Fibroblast of lung (primary cell): ENCODE results near the gene ANO3. TPM values are rescaled to one million over a fixed set of nuclear protein-coding genes. Genes with fewer than 3 reads are reported as not detected.
A peak's percentile ranks its signal among the peaks of the same experiment; 100 is the strongest.

ENCODE experiments used
- DNase-seq, 2 donors: peaks; one replicate each; pipeline versions ENCODE4 v3.0.0 to v3.0.0-alpha.2; 2010; ENCODE audit warnings: low read depth in 2 of 2
- H2AFZ ChIP-seq: 2 replicates; pipeline ENCODE4 v1.5.1; 2012; ENCODE audit warnings: low read length, control low read depth, inconsistent platforms
- H3K27ac ChIP-seq: 2 replicates; pipeline ENCODE4 v1.5.1; 2011; ENCODE audit warnings: low read length, control low read depth; ENCODE audit not compliant: insufficient read depth
- H3K27me3 ChIP-seq: 2 replicates; pipeline ENCODE4 v1.5.1; 2011; ENCODE audit warnings: mild to moderate bottlenecking, low read length; ENCODE audit not compliant: control insufficient read depth, insufficient read depth
- H3K36me3 ChIP-seq: 2 replicates; pipeline ENCODE4 v1.5.1; 2011; ENCODE audit warnings: low read length; ENCODE audit not compliant: control insufficient read depth, insufficient read depth
- H3K4me1 ChIP-seq: 2 replicates; pipeline ENCODE4 v1.5.1; 2011; ENCODE audit warnings: low read length; ENCODE audit not compliant: control insufficient read depth, insufficient read depth; ENCODE audit errors: extremely low read depth
- H3K4me2 ChIP-seq: 2 replicates; pipeline ENCODE4 v1.5.1; 2011; ENCODE audit warnings: low read length, control low read depth; ENCODE audit not compliant: insufficient read depth; ENCODE audit errors: extremely low read depth
- H3K4me3 ChIP-seq, 4 experiments: fragments of 200-600 bp in 1 of 4; sonication (generic) in 1 of 4; replicated peaks in 1 of 4; 2 replicates each; pipeline ENCODE4 v1.5.1; 2011 to 2016; ENCODE audit warnings: low read length in 4 of 4, low read depth in 3 of 4, mild to moderate bottlenecking in 3 of 4, control low read depth in 2 of 4, inconsistent platforms in 1 of 4, mixed read lengths in 1 of 4; ENCODE audit not compliant: insufficient read depth in 1 of 4; ENCODE audit errors: control extremely low read depth in 1 of 4
- H3K79me2 ChIP-seq: 2 replicates; pipeline ENCODE4 v1.5.1; 2012; ENCODE audit warnings: mild to moderate bottlenecking, low read length, inconsistent platforms; ENCODE audit not compliant: control insufficient read depth, insufficient read depth
- H3K9ac ChIP-seq: 2 replicates; pipeline ENCODE4 v1.5.1; 2011; ENCODE audit warnings: mild to moderate bottlenecking, low read length, control low read depth; ENCODE audit not compliant: insufficient read depth
- H3K9me3 ChIP-seq: 2 replicates; pipeline ENCODE4 v1.5.1; 2012; ENCODE audit warnings: low read depth, low read length; ENCODE audit not compliant: control insufficient read depth, insufficient read depth
- H4K20me1 ChIP-seq: 2 replicates; pipeline ENCODE4 v1.5.1; 2011; ENCODE audit warnings: low read length; ENCODE audit not compliant: control insufficient read depth, insufficient read depth; ENCODE audit errors: extremely low read depth
- CTCF ChIP-seq, 2 donors: IDR thresholded peaks in 1 of 2; conservative IDR thresholded peaks in 1 of 2; 1 replicate in 1 of 2; 2 replicates in 1 of 2; pipeline ENCODE4 v1.5.1; 2011 to 2012; ENCODE audit warnings: low read length in 2 of 2, control low read depth in 1 of 2, inconsistent platforms in 1 of 2, low read depth in 1 of 2, mild to moderate bottlenecking in 1 of 2
- EZH2 ChIP-seq: IDR thresholded peaks from 2 replicates; pipeline ENCODE4 v1.5.1; 2012; ENCODE audit warnings: low read length, control low read depth, mild to moderate bottlenecking; ENCODE audit errors: missing control alignments
- polyA plus RNA-seq, 2 donors: library from polyadenylated mRNA; depleted of rRNA in 1 of 2; stranded (reverse) in 1 of 2; unstranded in 1 of 2; fragments of >200 nt; gene quantifications; 2 replicates each; pipeline ENCODE4 v1.2.1, GENCODE V29; 2011 to 2012; ENCODE audit warnings: missing spikeins in 1 of 2
- total RNA-seq: library from RNA; depleted of rRNA; stranded (reverse); fragments of >200 nt; gene quantifications from 2 replicates; pipeline ENCODE4 v1.2.1, GENCODE V29; 2014

ANO3 gene
- total and polyA plus RNA-seq, 2 donors (not counting 1 experiment from before 2014, with no cell fraction given), result 2.2 to 5.1 TPM

GRCh38 chr11:26651916-26652315 is 320.0 kb downstream of the ANO3 start:
- Histone ChIP-seq H3K4me2 (no peak overlapping the region), H4K20me1 (no peaks in the 10 kb centered on the region), H3K9ac (no peak overlapping the region), H3K36me3 (no peaks in the 10 kb centered on the region), H3K27me3 (no peaks in the 10 kb centered on the region), H3K27ac (no peak overlapping the region), H3K4me1 (no peaks in the 10 kb centered on the region), H3K79me2 (no peaks in the 10 kb centered on the region), H3K9me3 (no peaks in the 10 kb centered on the region), H3K4me3 (no peak overlapping the region), H2AFZ (no peak overlapping the region)
- DNase-seq, result peak in 1 of 2 donors; percentile 2
- TF ChIP-seq EZH2 (no peak), CTCF (conservative IDR thresholded peaks at IDR 0.05 in 1 of 2, IDR thresholded peaks at IDR 0.05 in 1 of 2; ENCODE audit: low read depth in 1 of 2, low read length in 2 of 2) (no peak)

GRCh38 chr11:26655287-26655686 is 323.4 kb downstream of the ANO3 start:
- Histone ChIP-seq H3K27me3 (no peaks in the 10 kb centered on the region), H3K9me3 (no peaks in the 10 kb centered on the region), H3K9ac (no peak overlapping the region), H3K4me3 (no peak overlapping the region), H2AFZ (no peak overlapping the region), H3K79me2 (no peaks in the 10 kb centered on the region), H3K4me2 (no peak overlapping the region), H3K27ac (no peak overlapping the region), H3K4me1 (no peaks in the 10 kb centered on the region), H4K20me1 (no peaks in the 10 kb centered on the region), H3K36me3 (no peaks in the 10 kb centered on the region)
- TF ChIP-seq EZH2 (no peak), CTCF (conservative IDR thresholded peaks at IDR 0.05 in 1 of 2, IDR thresholded peaks at IDR 0.05 in 1 of 2; ENCODE audit: low read depth in 1 of 2, low read length in 2 of 2) (no peak)
- no peak for DNase-seq

- no peaks in the 10 kb centered on the region for H3K4me1 ChIP-seq
- no peaks in the 10 kb centered on the region for H3K79me2 ChIP-seq
- no peak overlapping the region for H3K4me3 ChIP-seq
- no peak overlapping the region for H3K27ac ChIP-seq
- no peak for TF ChIP-seq EZH2
- TF ChIP-seq CTCF (conservative IDR thresholded peaks at IDR 0.05 in 1 of 2, IDR thresholded peaks at IDR 0.05 in 1 of 2; ENCODE audit: low read depth in 1 of 2, low read length in 2 of 2), result no peak
- H3K9me3 ChIP-seq, result no peaks in the 10 kb centered on the region
- DNase-seq, result no peak
- H2AFZ ChIP-seq, result no peak overlapping the region
- H4K20me1 ChIP-seq, result no peaks in the 10 kb centered on the region
- H3K27me3 ChIP-seq, result no peaks in the 10 kb centered on the region
- H3K36me3 ChIP-seq, result no peaks in the 10 kb centered on the region
- H3K4me2 ChIP-seq, result no peak overlapping the region
- no peak overlapping the region for H3K9ac ChIP-seq
These were observed 331.0 kb downstream of the ANO3 start for GRCh38 chr11:26662916-26663315.
